Stimulated activated CD4-positive, alpha-beta T cell treated with anti-CD3 and anti-CD28 coated beads, Interleukin-1b, Interleukin-23, amount 100 ng/mL, for 24 hours (primary cell): ENCODE results near the gene SLC12A2.
A peak's percentile ranks its signal among the peaks of the same experiment; 100 is the strongest.

ENCODE experiments used
- DNase-seq, 4 experiments: peaks; one replicate each; pipeline ENCODE4 v3.0.0-alpha.2; 2020; ENCODE audit warnings: low read depth in 4 of 4, low spot score in 1 of 4

SLC12A2 gene

DNA sequence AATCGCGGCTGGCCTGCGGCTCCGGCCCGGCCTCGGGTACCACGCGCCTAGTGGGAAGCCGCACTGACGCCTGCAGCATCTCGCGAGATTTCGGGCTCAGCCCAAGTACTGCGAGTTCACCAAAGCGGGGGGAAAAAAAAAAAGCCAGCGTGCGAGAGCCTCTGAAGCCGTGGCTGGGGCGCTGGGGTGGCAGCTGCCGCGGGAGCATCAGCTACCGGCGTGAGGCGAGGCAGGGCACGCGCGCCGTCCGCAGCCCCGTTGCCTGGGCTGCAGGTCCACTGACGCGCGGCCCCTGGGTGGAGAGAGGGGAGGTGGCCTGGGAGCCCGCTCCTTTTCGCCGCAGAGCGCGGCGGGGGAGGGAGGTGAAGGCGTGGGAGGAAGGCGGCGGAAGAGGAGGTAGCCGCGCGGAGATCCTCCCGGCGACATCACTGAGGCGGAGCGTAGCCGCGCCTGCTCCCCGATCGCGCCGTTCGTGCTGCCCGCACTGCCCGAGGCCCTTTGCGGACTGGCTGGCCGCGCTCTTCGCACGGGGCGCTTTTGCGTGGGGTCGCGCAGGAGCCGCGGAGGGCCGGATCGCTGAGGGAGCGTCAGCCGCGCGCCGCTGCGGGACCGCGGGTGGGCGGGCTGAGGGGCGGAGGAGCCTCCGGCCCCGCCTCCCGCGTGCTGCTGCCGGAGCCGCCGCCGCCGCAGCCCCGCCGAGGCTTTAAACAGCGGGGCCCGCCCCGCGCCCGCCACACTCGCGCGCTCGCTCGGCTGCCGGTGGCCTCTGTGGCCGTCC is at the start of gene SLC12A2:
TSS of gene SLC12A2 (plus strand) at position 734 of the 778 bp plus-strand sequence. CDS start 189 bp downstream, outside the sequence.
- peak; percentile 72 to 84 (median 80) for DNase-seq

DNA sequence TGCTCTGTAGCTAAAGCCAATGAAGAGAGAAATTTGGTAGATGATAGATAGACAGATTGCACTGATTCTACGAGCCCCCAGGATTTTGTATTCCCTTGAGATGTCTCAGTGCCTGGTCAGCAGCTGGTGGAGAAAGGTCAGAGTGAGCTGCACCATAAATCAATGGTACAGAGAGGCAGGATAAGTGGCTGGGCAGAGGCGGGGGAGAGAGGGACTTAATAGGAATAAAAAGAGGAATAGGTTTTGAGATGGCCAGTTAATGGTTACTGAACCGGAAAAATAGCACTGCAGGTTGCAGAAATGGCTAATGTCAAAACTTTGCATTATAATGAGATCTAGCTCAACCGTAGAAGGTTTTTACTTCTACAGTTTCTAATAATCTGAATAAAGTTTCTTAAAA is 47.9 kb upstream of the SLC12A2 start:
- DNase-seq, result no peak

DNA sequence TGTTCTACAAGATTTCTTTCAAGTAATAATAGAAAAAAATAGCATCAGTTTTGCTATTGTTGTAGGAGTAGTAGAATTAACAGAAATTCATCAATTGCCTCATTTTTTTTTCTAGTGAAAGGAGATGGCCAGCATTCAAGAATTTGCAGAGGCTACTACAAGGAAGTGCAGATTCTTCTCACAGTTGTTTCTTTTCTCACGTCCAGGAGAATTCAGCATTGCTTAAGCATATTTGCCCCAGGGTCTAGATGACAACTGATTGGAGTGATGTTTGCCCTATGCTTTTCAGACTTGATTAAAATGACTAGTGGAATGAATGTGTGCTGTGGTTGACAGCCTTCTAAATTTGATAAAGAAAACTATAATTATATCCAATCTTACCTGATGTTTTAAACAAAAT is 46.6 kb upstream of the SLC12A2 start:
- DNase-seq, result no peak

DNA sequence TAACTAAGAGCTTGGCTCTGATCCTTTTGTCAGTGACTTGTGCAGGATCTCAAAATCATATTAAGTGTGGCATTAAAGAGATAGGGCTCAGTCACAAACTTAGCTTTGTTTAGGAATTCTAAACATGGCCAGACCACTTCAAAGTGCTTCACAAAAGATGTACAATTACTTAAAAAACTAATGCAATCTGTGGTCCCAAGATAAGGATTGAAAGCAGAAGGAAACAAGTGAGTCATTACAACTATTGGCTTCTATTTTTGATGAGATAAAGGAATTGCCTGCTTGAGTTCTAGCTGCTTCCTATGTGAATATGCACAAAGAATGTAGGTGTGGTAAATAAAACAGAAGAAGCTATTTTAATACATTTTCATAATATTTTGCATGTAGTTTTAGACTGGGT is 44.9 kb upstream of the SLC12A2 start:
- no peak for DNase-seq

DNA sequence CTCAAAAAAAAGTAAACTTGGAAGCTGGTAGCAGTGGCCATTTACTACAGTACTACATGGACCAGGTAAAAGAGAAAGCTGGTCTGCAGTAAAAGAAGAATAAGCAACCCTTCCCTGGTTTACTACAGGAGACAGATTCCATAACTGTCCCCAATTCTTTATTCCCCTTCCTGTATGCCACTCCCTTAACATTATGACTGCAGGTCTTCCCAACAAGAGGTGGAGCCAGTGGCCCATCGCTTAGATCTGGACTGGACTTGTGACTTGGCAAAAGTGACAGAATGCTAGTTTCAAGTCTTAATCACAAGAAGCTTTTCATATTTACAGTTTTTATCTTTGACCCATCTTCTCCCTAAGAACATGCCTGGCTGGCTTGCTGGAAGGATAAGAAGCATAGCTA is 42.6 kb upstream of the SLC12A2 start:
- DNase-seq, result no peak

DNA sequence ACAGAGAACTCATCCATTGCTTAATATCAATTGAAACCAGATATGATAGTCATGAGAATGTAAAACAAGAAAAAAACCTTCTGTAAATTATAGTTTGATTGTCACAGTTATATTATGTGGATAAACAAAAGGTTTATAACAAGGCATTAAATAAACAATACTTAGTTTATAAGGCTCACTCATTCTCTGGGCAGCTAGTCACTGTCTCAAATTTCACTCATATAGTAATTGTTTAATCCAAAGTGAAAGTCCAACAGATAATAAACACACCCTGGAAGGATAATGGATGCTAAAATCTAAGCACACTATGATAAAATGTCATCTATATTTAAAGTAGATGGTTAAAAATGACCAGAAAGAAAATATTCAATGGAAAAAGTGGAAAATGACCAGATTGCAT is 30.8 kb upstream of the SLC12A2 start:
- no peak for DNase-seq

DNA sequence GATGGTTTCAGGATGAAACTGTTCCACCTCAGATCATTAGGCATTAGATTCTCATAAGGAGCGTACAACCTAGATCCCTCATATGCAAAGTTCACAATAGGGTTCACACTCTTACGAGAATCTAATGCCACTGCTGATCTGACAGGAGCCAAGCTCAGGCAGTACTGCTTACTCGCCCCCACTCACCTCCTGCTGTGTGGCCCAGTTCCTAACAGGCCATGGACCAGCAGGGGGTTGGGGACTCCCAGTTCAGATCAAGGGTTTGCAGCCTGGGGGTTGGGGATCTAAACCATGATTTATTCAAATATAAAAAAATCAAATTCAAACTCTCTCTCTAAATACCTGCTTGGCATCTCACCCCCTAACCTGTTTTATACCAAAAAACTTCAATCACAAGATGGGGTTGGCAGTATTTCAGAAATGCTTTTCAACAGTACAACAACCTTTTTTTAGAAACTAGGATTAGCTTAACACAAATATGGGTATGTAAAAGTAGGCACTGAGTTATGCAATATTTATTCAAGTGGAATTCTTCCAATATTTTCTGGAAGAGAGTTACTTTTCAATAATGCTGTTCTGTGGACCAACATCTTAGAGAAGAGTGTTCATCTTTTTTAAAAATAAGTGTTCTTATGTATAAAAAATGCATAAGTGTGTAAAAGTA is 30.1 kb upstream of the SLC12A2 start:
- no peak for DNase-seq

DNA sequence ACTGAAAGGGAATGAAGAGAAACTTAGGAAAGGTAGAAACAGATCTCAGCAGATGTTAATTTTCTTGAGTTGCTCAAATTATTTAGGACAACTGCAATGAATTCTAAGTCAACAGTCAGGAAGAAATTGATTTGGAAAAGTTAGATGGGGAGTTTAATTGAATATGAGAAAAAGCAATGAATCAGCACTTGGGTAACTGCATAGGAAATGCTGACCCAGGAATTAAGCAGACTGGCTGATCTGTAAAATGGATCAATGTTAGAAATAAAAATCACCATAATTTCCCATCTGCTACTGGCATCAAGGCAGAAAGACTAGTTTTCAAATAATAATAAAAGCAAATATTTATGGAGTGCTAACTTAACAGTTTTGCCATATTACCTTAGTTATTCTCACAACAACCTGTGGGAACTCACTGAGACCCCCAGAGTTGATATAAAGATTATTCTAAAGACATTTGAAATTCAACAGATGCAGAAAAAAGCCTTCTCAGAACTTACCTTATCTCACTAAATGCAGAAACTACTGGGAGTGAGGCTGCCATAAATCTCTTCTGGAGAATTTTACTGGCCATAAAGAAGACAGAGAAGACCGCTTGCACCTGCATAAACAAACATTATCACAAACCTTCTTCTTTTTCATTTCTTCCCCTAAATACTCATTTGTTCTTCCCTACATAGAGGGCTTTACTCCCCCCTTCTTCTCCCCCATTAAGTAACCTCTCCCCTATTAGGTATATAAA is 22.8 kb upstream of the SLC12A2 start:
- no peak for DNase-seq

DNA sequence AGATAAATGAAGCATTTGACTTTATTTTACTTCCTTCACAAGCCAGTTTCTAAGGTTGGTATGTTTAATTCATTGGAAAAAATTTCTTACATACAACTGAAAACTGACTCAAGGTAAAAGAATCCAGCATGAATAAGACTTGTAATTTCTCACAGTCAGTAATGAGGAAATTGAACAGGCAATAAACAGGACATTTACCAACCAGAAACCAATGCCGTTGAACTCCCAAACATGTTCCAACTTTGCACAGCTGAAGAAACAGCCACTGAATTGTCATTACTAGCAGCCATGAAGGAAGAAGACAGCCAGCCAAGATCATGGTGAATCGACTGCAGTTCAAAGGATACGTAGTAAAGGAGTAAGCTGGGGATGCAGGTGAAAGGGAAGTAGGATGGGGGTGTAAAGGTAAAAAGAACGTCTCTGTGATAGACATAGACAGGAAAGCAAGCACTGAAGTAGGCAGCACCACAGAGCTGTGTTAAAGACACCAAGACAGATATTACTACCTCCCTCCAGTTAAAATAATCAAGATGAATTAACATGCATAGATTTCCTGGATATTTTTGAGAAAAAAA is 21.3 kb upstream of the SLC12A2 start:
- DNase-seq, result no peak

DNA sequence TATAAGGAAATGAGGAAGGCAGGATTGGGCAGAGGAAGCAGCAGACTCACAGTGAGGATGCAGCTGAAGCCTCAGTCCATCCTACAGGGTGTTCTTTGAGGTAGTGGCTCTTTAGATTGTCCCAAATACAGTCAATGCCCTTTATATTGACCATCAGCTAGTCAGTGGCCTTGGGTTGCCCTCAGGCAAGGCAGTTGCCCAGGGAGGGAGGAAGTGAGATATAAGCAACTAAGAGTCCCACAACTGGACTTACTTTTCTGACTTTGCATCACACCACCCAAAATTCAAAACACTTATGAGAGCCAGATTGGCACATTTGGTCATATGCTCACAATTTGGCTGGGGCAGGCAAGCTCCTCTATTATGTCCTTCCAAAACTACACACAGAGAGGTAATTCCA is 9.4 kb upstream of the SLC12A2 start:
- no peak for DNase-seq

DNA sequence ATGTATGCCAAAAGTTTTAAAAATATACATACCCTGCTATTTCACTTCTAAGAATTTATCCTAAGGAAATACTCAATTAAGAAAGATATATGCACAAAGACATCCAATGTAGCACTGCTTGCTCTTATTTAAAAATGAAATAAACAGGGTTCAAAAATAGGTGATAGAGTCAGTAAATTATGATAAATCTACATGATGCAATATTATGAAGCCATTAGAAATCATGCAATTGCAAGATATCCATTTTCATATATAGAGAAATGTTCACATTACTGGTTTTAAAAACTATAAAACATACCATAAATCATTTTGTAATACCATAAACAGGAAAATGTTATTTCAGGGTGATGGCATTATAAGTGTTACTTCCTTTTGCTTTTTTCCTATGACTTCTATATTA is 8.6 kb upstream of the SLC12A2 start:
- DNase-seq, result no peak

DNA sequence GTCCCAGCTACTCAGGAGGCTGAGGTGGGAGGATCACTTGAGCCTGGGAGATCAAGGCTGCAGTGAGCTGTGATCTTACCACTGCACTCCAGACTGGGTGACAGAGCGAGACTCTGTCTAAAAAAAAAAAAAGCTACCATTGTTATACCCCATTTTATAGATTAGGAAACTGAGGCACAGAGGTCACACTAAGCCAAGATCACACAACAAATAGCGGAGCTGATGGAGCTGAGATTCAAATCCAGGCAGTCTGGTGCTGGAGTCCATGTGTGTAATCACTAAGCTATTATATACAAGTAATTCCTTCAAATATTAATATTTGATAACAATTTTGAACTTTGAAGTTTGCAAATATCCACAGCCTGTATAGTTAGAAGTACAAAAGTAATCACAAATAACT is 6.0 kb upstream of the SLC12A2 start:
- no peak for DNase-seq

DNA sequence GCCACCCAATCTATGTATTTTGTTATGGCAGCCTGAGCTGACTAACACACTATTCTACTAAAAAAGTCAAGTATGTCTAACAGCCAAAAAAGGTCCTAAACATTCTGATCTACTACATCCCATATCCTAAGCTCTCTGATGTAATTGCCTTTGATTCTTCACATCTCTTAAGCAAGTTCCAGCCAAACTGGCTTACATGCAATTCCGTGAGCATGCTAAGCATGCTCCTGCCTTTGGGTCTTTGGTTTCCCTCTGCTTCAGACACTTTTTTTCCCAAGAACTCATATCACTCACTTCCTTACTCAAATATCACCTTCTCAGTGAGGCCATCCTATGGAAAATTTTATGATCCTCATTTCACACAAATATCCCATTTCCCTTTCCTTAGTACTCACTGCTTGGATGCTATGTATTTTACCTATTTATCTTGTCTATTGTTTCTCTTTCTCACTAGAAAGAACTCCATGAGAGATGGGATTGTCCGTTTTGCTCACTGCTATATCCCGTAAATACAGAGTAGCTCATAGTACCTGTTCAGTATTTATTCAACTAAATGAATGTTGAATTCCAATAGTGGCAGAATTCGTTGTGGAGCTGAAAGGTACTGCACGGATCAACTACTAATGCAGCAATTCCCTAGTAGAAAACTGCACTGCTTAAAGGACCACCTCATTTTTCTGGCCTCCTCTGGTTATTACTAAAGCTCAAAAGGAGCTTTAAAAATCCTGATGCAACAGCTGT is 2.3 kb upstream of the SLC12A2 start:
- DNase-seq, result no peak

DNA sequence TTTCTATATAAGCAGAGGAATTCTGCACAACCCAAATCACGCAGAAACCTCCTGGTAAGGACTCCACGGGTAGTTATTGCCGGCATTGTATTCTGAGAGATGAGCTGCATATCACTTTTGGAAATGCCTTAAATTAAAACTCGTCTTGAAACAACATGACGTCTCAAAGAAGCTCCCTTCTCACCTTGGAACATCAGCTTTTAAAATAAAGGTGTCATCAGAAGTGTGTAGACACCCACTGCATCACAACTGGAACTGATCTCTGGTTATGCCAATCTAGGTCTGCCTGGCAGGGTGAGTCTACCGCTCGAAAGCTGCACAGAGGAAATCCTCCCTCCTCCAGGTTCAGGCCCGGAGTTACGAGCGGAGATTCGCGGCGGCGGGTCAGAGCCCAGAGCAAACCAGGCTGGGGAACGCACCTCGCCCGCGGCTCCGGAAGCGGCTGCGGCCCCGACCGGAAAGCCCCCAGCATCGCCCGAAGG is 974 bp upstream of the SLC12A2 start:
- no peak for DNase-seq

DNA sequence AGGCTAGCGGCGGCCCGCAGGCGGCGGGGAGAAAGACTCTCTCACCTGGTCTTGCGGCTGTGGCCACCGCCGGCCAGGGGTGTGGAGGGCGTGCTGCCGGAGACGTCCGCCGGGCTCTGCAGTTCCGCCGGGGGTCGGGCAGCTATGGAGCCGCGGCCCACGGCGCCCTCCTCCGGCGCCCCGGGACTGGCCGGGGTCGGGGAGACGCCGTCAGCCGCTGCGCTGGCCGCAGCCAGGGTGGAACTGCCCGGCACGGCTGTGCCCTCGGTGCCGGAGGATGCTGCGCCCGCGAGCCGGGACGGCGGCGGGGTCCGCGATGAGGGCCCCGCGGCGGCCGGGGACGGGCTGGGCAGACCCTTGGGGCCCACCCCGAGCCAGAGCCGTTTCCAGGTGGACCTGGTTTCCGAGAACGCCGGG is 253 bp downstream of the SLC12A2 start:
- no peak for DNase-seq

DNA sequence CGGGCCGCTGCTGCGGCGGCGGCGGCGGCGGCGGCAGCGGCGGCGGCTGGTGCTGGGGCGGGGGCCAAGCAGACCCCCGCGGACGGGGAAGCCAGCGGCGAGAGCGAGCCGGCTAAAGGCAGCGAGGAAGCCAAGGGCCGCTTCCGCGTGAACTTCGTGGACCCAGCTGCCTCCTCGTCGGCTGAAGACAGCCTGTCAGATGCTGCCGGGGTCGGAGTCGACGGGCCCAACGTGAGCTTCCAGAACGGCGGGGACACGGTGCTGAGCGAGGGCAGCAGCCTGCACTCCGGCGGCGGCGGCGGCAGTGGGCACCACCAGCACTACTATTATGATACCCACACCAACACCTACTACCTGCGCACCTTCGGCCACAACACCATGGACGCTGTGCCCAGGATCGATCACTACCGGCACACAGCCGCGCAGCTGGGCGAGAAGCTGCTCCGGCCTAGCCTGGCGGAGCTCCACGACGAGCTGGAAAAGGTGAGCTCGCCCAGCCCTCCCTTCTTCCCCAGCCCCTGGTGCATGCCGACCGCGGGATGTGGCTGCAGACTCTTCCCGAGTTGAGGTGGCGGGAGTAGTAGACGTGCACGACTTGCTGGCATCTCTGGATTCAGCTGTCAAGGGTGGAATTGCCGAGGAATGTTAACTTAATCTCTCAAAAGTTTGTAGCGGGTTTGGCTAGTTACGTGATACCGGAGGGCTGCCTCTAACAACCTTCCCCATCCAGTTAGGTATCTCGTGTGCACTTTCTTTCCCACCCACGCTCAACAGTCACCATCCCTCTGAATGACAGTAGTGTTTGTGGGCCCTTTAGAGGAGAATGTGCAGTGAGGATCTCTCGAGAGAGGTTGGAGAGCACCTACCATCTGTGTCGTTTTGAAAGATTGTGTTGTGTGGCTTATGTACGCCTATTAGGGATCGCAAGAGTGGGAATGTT is 932 bp downstream of the SLC12A2 start:
- DNase-seq, result peak; percentile 14 to 28 (median 19)

DNA sequence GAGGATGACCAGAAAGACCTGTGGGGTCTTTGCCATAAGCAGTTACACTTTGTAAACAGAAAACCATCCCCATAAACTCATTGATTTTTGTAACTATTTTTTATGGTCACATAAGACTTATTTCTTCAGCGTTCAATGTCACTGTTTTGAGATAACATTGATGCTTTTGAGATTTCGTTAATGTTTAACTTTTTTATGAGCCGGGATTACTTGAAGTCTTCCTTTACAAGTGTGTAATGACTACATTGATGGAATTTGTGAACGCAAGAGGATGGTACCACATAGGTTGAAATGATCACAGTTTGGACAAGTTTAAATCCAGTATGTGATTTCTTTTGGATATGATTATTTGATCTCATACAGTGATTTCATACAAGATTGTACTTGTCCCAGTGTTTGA is 1.8 kb downstream of the SLC12A2 start:
- no peak for DNase-seq

DNA sequence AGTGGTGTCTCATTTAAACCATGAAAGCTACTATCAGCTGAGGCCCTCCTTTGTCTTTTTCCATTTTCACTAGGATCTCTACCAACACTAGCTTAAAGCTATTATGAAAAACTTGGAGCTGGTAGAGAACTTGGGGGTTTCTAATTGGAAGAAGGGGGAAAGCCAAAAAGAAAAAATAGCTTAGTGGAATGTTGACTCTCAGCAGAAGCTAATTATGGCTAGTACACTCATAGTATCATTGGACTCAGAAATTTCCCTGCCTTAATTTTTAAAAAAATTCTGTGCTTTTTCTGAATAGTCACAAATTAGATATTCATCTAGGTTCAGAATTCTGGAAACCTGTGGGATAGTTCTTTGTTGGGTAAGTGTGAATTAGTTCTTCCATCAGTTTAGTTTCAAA is 8.0 kb downstream of the SLC12A2 start:
- DNase-seq, result no peak

DNA sequence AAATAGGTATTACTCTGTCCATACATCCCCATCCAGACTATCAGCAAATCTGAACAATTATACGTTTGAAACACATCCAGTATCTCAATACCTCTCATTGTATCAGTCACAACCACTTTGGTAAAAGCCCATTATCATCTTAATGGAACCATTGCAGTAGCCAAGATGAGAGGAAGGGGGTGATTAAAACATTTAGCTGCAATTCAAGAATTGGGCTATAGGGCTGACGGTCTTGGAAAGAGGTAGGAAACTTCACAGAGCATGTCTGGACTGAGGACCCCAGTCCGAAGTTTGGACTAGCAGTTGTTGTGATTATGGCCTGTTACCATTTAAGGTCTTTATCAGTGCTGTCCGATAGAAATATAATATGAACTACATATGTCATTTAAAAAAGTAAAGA is 8.6 kb downstream of the SLC12A2 start:
- no peak for DNase-seq

DNA sequence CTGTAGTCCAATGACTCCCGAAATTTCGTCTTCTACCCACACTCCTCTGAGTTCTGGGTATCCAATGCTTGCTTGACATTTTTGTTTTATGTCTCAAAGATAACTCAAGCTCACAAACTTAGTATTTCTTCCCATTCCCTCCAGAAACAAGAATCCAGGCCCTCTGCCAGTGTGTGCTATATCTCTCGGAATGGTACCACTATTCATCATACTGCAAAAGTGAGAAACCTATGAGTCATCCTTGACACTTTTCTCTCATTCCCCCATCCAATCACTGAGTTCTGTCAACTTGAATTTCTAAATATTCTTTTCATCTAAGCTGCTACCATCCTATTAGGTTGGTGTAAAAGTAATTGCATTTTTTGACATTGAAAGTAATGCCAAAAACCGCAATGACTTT is 9.8 kb downstream of the SLC12A2 start:
- DNase-seq, result no peak
